ENCODE data around the gene TPP2.

Gene TPP2

DNA sequence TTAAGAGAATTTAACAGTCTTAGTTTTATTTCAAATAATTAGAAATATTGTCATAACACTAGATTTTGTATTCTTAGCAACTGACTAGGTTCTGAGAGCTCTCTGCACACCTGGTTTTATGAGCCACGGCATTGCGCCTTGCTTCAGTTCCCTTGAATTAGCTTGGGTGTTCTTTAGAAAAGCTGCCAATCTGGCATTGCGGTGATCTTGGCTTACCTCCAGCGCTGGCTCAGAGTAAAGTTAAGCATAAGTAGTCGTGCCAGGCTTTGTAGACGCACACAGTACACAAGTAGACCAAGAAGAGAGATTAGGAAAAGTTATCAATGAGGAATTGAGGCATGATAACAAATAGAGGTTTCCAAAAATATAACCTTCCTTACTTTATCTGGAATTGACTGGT is 45.7 kb downstream of the TPP2 start:
- no peaks in the 10 kb centered on the region for H3K79me2 ChIP-seq (ENCODE audit: insufficient read depth, low read length)
- no peak overlapping the region for H3K9ac ChIP-seq (ENCODE audit: low read length)
- no peaks in the 10 kb centered on the region for H3K9me3 ChIP-seq (ENCODE audit: low read length)
- TF ChIP-seq, protein P1, sequence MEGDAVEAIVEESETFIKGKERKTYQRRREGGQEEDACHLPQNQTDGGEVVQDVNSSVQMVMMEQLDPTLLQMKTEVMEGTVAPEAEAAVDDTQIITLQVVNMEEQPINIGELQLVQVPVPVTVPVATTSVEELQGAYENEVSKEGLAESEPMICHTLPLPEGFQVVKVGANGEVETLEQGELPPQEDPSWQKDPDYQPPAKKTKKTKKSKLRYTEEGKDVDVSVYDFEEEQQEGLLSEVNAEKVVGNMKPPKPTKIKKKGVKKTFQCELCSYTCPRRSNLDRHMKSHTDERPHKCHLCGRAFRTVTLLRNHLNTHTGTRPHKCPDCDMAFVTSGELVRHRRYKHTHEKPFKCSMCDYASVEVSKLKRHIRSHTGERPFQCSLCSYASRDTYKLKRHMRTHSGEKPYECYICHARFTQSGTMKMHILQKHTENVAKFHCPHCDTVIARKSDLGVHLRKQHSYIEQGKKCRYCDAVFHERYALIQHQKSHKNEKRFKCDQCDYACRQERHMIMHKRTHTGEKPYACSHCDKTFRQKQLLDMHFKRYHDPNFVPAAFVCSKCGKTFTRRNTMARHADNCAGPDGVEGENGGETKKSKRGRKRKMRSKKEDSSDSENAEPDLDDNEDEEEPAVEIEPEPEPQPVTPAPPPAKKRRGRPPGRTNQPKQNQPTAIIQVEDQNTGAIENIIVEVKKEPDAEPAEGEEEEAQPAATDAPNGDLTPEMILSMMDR (IDR thresholded peaks at IDR 0.05; ENCODE audit: low read length) = no peak
- no peak for TF ChIP-seq EZH2 (IDR thresholded peaks at IDR 0.05; ENCODE audit: borderline replicate concordance, low read length)
- no peaks in the 10 kb centered on the region for H3K4me1 ChIP-seq (ENCODE audit: insufficient read depth, low read length, severe bottlenecking)
- H3K27ac ChIP-seq (ENCODE audit: low read depth, low read length, poor library complexity, severe bottlenecking) = no peak overlapping the region
- no peaks in the 10 kb centered on the region for H3F3A ChIP-seq (ENCODE audit: insufficient read depth, low read length)
- no peak overlapping the region for H3K4me3 ChIP-seq (ENCODE audit: low read depth, low read length, poor library complexity, severe bottlenecking)
- peaks cover 97% of the 10 kb centered on the region for H3K36me3 ChIP-seq (ENCODE audit: insufficient read depth, low read length)
- no peak overlapping the region for H3K4me2 ChIP-seq (ENCODE audit: low read length)
- no peak overlapping the region for H2AFZ ChIP-seq (ENCODE audit: low read length)
- no peaks in the 10 kb centered on the region for H3K9me2 ChIP-seq (ENCODE audit: low read depth, low read length)
- H3K27me3 ChIP-seq (ENCODE audit: insufficient read depth, low read length) = no peaks in the 10 kb centered on the region
- no peaks in the 10 kb centered on the region for H4K20me1 ChIP-seq (ENCODE audit: insufficient read depth, low read length)

DNA sequence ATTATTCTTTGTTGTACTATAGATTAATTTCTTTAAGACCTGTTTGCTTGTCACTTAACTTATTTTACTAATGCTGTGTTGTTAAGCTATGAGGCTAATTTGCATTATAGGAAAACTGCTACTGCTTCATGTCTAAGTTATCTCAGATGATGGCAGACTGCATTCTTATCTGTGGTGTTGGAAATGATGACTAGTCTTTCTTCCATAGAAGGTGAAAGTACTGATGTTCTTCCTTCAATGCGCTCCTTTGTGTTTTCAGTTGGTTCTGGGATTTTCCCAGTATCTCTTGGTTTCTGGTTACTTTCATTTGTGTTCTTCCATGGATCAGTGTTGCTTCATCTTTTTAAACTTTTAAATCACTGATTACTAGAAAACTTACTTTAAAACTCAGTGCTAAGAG is 46.9 kb downstream of the TPP2 start:
- no peaks in the 10 kb centered on the region for H4K20me1 ChIP-seq (ENCODE audit: insufficient read depth, low read length)
- H3K4me3 ChIP-seq (ENCODE audit: low read depth, low read length, poor library complexity, severe bottlenecking) = no peak overlapping the region
- no peaks in the 10 kb centered on the region for H3K9me2 ChIP-seq (ENCODE audit: low read depth, low read length)
- H3K79me2 ChIP-seq (ENCODE audit: insufficient read depth, low read length) = no peaks in the 10 kb centered on the region
- no peak overlapping the region for H3K9ac ChIP-seq (ENCODE audit: low read length)
- H3K36me3 ChIP-seq (ENCODE audit: insufficient read depth, low read length) = peaks cover 97% of the 10 kb centered on the region
- H3K9me3 ChIP-seq (ENCODE audit: low read length) = no peaks in the 10 kb centered on the region
- H3K4me2 ChIP-seq (ENCODE audit: low read length) = no peak overlapping the region
- H2AFZ ChIP-seq (ENCODE audit: low read length) = no peak overlapping the region
- H3K27me3 ChIP-seq (ENCODE audit: insufficient read depth, low read length) = no peaks in the 10 kb centered on the region
- no peak overlapping the region for H3K27ac ChIP-seq (ENCODE audit: low read depth, low read length, poor library complexity, severe bottlenecking)
- no peak for TF ChIP-seq EZH2 (IDR thresholded peaks at IDR 0.05; ENCODE audit: borderline replicate concordance, low read length)
- TF ChIP-seq, protein P1 (IDR thresholded peaks at IDR 0.05; ENCODE audit: low read length) = no peak
- no peaks in the 10 kb centered on the region for H3F3A ChIP-seq (ENCODE audit: insufficient read depth, low read length)
- H3K4me1 ChIP-seq (ENCODE audit: insufficient read depth, low read length, severe bottlenecking) = no peaks in the 10 kb centered on the region

DNA sequence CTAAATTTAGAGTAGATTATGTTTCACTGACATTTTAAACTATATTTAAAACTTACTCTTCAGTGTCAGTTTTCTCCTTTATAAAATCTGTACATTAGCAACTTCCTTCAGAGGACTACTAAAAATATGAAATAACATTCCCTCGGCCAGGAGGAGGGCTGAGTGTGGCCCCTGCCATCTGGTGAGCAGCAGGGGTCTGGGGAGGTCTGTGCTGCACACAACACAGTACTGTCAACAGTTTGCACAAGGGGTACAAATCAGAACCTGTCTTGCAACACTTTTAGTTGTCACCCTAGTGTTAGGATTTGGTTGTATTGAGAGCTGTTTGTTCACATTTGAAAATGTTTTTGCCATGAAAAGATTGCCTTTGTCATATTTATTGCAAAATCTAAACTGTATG is 48.9 kb downstream of the TPP2 start:
- Histone ChIP-seq H3K9me3 (ENCODE audit: low read length) (no peaks in the 10 kb centered on the region), H3K36me3 (ENCODE audit: insufficient read depth, low read length) (peaks cover 100% of the 10 kb centered on the region), H4K20me1 (ENCODE audit: insufficient read depth, low read length) (no peaks in the 10 kb centered on the region), H3K9ac (ENCODE audit: low read length) (no peak overlapping the region), H3K27me3 (ENCODE audit: insufficient read depth, low read length) (no peaks in the 10 kb centered on the region), H3K4me3 (ENCODE audit: low read depth, low read length, poor library complexity, severe bottlenecking) (no peak overlapping the region), H3K9me2 (ENCODE audit: low read depth, low read length) (no peaks in the 10 kb centered on the region), H3K79me2 (ENCODE audit: insufficient read depth, low read length) (no peaks in the 10 kb centered on the region), H3K4me1 (ENCODE audit: insufficient read depth, low read length, severe bottlenecking) (no peaks in the 10 kb centered on the region), H2AFZ (ENCODE audit: low read length) (no peak overlapping the region), H3K4me2 (ENCODE audit: low read length) (no peak overlapping the region), H3F3A (ENCODE audit: insufficient read depth, low read length) (no peaks in the 10 kb centered on the region), H3K27ac (ENCODE audit: low read depth, low read length, poor library complexity, severe bottlenecking) (no peak overlapping the region)
- TF ChIP-seq, protein P1 (IDR thresholded peaks at IDR 0.05; ENCODE audit: low read length) = no peak
- no peak for TF ChIP-seq EZH2 (IDR thresholded peaks at IDR 0.05; ENCODE audit: borderline replicate concordance, low read length)
